GM12878 (cell line): Measurements from ENCODE around the gene EXPH5. TPM values are rescaled to one million over a fixed set of nuclear protein-coding genes. Genes with fewer than 3 reads are reported as not detected.

Experiments used
- ATAC-seq: fragments of 200-7000 bp; cut with Tn5 transposase; 3 replicates; pipeline ENCODE4 v1.9.1; 2020; ENCODE audit warnings: mild to moderate bottlenecking, moderate library complexity
- BruUV-seq: library from RNA; stranded (reverse); fragments of 400-500 nt; replicated peaks from 2 replicates; lab custom pipeline; 2021; lab: Mats Ljungman, UMichigan
- CTCF ChIA-PET: fragments of 300-600 bp; sonication (Branson Sonifier 250); formaldehyde crosslinking; extraction: SDS; loops from one replicate; lab custom pipeline; 2021; ENCODE audit warnings: inconsistent platforms; lab: Yijun Ruan, JAX
- POLR2A ChIA-PET: fragments of 350-600 bp; formaldehyde crosslinking; extraction: SDS; loops from one replicate; lab custom pipeline; 2021; ENCODE audit warnings: inconsistent platforms; lab: Charles Lee
- RAD21 ChIA-PET: fragments of 300-600 bp; sonication (Branson Sonifier 250); formaldehyde crosslinking; loops from one replicate; lab custom pipeline; 2023; ENCODE audit warnings: antibody characterized with exemption; ENCODE audit not compliant: unreplicated experiment; lab: Charles Lee
- SMC1A ChIA-PET: fragments of 300-600 bp; sonication (Branson Sonifier 250); formaldehyde crosslinking; loops from one replicate; lab custom pipeline; 2023; ENCODE audit not compliant: unreplicated experiment, uncharacterized antibody; lab: Charles Lee
- DNase-seq: peaks from one replicate; pipeline ENCODE4 v3.0.0-alpha.2; 2011; ENCODE audit warnings: low read depth, low spot score
- FAIRE-seq: peaks from 3 replicates; lab custom pipeline; 2011; peaks lifted over from hg19 to GRCh38; lab: Jason Lieb, UNC
- H2AFZ ChIP-seq: 2 replicates; pipeline ENCODE4 v1.6.0; 2011; ENCODE audit warnings: low read depth, low read length, control low read depth; ENCODE audit not compliant: control insufficient read depth
- H3K27ac ChIP-seq: 2 replicates; pipeline ENCODE4 v1.5.1; 2011; ENCODE audit warnings: control low read depth; ENCODE audit not compliant: control insufficient read depth, insufficient read depth
- H3K27me3 ChIP-seq, 2 experiments: replicated peaks in 1 of 2; 2 replicates each; pipeline versions ENCODE4 v1.6.0 to v1.6.1; 2011; ENCODE audit warnings: low read length in 1 of 2; ENCODE audit not compliant: control insufficient read depth in 2 of 2, insufficient read depth in 2 of 2
- H3K36me3 ChIP-seq, 2 experiments: 2 replicates each; pipeline ENCODE4 v1.5.1; 2011; ENCODE audit warnings: low read length in 1 of 2; ENCODE audit not compliant: control insufficient read depth in 2 of 2, insufficient read depth in 2 of 2
- H3K4me1 ChIP-seq: 2 replicates; pipeline ENCODE4 v1.6.1; 2011; ENCODE audit warnings: mild to moderate bottlenecking, low read length, moderate library complexity, mixed read lengths; ENCODE audit not compliant: control insufficient read depth, insufficient read depth
- H3K4me2 ChIP-seq: 2 replicates; pipeline ENCODE4 v1.6.0; 2011; ENCODE audit warnings: control low read depth; ENCODE audit not compliant: control insufficient read depth, insufficient read depth
- H3K4me3 ChIP-seq: fragments of 200-600 bp; sonication (generic); 2 replicates; pipeline ENCODE4 v1.5.1; 2016
- H3K79me2 ChIP-seq: 2 replicates; pipeline ENCODE4 v1.6.0; 2011; ENCODE audit warnings: low read length; ENCODE audit not compliant: control insufficient read depth, insufficient read depth
- H3K9ac ChIP-seq: 2 replicates; pipeline ENCODE4 v1.8.0; 2011; ENCODE audit warnings: low read length, control low read depth, mixed read lengths; ENCODE audit not compliant: control insufficient read depth, insufficient read depth
- H3K9me3 ChIP-seq: replicated peaks from 3 replicates; pipeline ENCODE4 v1.5.1; 2011; ENCODE audit warnings: mild to moderate bottlenecking, low read length; ENCODE audit not compliant: control insufficient read depth, insufficient read depth
- H4K20me1 ChIP-seq: 2 replicates; pipeline ENCODE4 v1.6.0; 2011; ENCODE audit not compliant: control insufficient read depth, insufficient read depth
- E4F1 ChIP-seq: fragments of 450-650 bp; IDR thresholded peaks from 2 replicates; pipeline ENCODE4 v1.6.1; 2018; ENCODE audit warnings: borderline replicate concordance, mild to moderate bottlenecking; ENCODE audit not compliant: partially characterized antibody
- ELK1 ChIP-seq: IDR thresholded peaks from 2 replicates; pipeline ENCODE4 v1.6.1; 2012; ENCODE audit warnings: low read depth, low read length, improper control_type of control experiment
- ESRRA ChIP-seq: IDR thresholded peaks from 2 replicates; pipeline ENCODE4 v1.6.1; 2012; ENCODE audit warnings: mild to moderate bottlenecking, low read length, improper control_type of control experiment
- FOS ChIP-seq: IDR thresholded peaks from 3 replicates; pipeline ENCODE4 v1.6.1; 2011; ENCODE audit warnings: borderline replicate concordance; ENCODE audit not compliant: insufficient read length; ENCODE audit errors: extremely low read depth
- HDAC6 ChIP-seq: fragments of 200-600 bp; sonication (generic); IDR thresholded peaks from one replicate; pipeline ENCODE4 v1.8.0; 2017; ENCODE audit warnings: antibody characterized with exemption; ENCODE audit not compliant: unreplicated experiment
- NKRF ChIP-seq: fragments of 450-650 bp; conservative IDR thresholded peaks from 2 replicates; pipeline ENCODE4 v1.6.1; 2017; ENCODE audit warnings: mild to moderate bottlenecking, moderate library complexity
- RELA ChIP-seq: fragments of 450-650 bp; IDR thresholded peaks from 2 replicates; pipeline ENCODE4 v1.8.0; 2014; ENCODE audit warnings: borderline replicate concordance; ENCODE audit not compliant: partially characterized antibody
- SMAD1 ChIP-seq: fragments of 450-650 bp; IDR thresholded peaks from 2 replicates; pipeline ENCODE4 v1.6.1; 2018; ENCODE audit warnings: mild to moderate bottlenecking, low read depth; ENCODE audit not compliant: partially characterized antibody
- TARDBP ChIP-seq: IDR thresholded peaks from 2 replicates; pipeline ENCODE4 v1.6.1; 2016; ENCODE audit warnings: borderline replicate concordance
- USF1 ChIP-seq: IDR thresholded peaks from 2 replicates; pipeline ENCODE4 v1.6.1; 2011; ENCODE audit warnings: borderline replicate concordance, low read depth, mild to moderate bottlenecking, moderate library complexity, mixed read lengths, low read length; ENCODE audit not compliant: insufficient read depth; ENCODE audit errors: extremely low read length
- YY1 ChIP-seq: IDR thresholded peaks from 2 replicates; pipeline ENCODE4 v1.6.1; 2011; ENCODE audit warnings: low read depth, mild to moderate bottlenecking, low read length
- ZBTB11 ChIP-seq: fragments of 450-650 bp; formaldehyde crosslinking; IDR thresholded peaks from 2 replicates; pipeline ENCODE4 v1.5.0; 2022; ENCODE audit warnings: mild to moderate bottlenecking, missing genetic modification characterization
- in situ Hi-C: fragments of 300-500 bp; cut with MboI; formaldehyde crosslinking; loops from 9 replicates; pipeline ENCODE4 v1.14.3; 2018; ENCODE audit warnings: mixed read lengths
- intact Hi-C: fragments of 100-400 bp; cut with micrococcal nuclease; formaldehyde crosslinking; loops from one replicate; pipeline ENCODE4 v1.14.2; 2022; ENCODE audit not compliant: unreplicated experiment
- polyA plus RNA-seq, 11 experiments: library from polyadenylated mRNA; depleted of rRNA in 4 of 11; unstranded in 6 of 11; stranded (reverse) in 5 of 11; fragments of >200 nt; fragmentation: Nextera tagmentation in 4 of 11; fragmentation: Illumina TruSeq in 1 of 11; extraction: Ambion mirVana in 4 of 11; extraction: Trizol in 1 of 11; gene quantifications; 1 replicate in 1 of 11; 2 replicates in 10 of 11; pipeline versions ENCODE4 v1.2.1 to v1.2.3, GENCODE V29; 2011 to 2016; ENCODE audit warnings: inconsistent platforms in 2 of 11, missing spikeins in 2 of 11, low read depth in 1 of 11
- total RNA-seq, 4 experiments: library from RNA; depleted of rRNA in 3 of 4; stranded (reverse); fragments of >200 nt in 3 of 4; fragmentation: Illumina TruSeq in 1 of 4; extraction: Trizol in 1 of 4; gene quantifications; 2 replicates each; pipeline versions ENCODE4 v1.2.1 to v1.2.3, GENCODE V29; 2013 to 2021

EXPH5 gene
- total and polyA plus RNA-seq, 10 of the 15 experiments (the other 5 are each of a cell fraction or from before 2014, with no cell fraction given) = 0.69 to 11.1 (median 4.3) TPM

GRCh38 chr11:108636222-108636621 is 42.7 kb upstream of the EXPH5 start (continued):
- no peak for TF ChIP-seq E4F1

GRCh38 chr11:108635106-108635505 is 41.5 kb upstream of the EXPH5 start:
- no peaks in the 10 kb centered on the region for H3K4me1 ChIP-seq
- no peaks in the 10 kb centered on the region for H3K79me2 ChIP-seq
- no peak overlapping the region for H3K4me2 ChIP-seq
- SMC1A ChIA-PET = interaction anchor here (1.4 to 11.3 kb wide), 3 partner anchors 13 to 46 kb away, joined by 7 to 130 read pairs (median 12); no protein-coding TSS in a partner anchor
- in situ Hi-C loops = no loop called here
- POLR2A ChIA-PET = interaction anchor here (1.1 kb wide), 1 partner anchor 41 kb away, joined by 3 read pairs; the partner anchor contains the start of gene EXPH5
- no peaks in the 10 kb centered on the region for H3K27me3 ChIP-seq
- ATAC-seq (no peak), FAIRE-seq (no peak), DNase-seq (no peak)
- H4K20me1 ChIP-seq = no peaks in the 10 kb centered on the region
- RAD21 ChIA-PET = interaction anchor here (1.6 kb wide), 1 partner anchor 11 kb away, joined by 3 read pairs; no protein-coding TSS in a partner anchor
- H3K9me3 ChIP-seq = no peaks in the 10 kb centered on the region; the same call in 2 of the 3 replicates
- no peaks in the 10 kb centered on the region for H3K36me3 ChIP-seq
- BruUV-seq = no TSS peak
- intact Hi-C loops = no loop called here
- H3K9ac ChIP-seq = no peak overlapping the region
- H3K27ac ChIP-seq = no peak overlapping the region
- H3K4me3 ChIP-seq = no peak overlapping the region
- no peak overlapping the region for H2AFZ ChIP-seq
- CTCF ChIA-PET = interaction anchor here (1.0 to 1.7 kb wide), 3 partner anchors 8 to 13 kb away, joined by 3 to 5 read pairs (median 3); no protein-coding TSS in a partner anchor
- TF ChIP-seq HDAC6 (no peak), USF1 (no peak), SMAD1 (no peak), ELK1 (no peak), YY1 (no peak), ESRRA (no peak), FOS (no peak), ZBTB11 (CRISPR knock-in tag) (no peak), NKRF (no peak), RELA (no peak), TARDBP (no peak)
